Transverse colon (tissue), 4 donors: ENCODE results near the gene IFITM1. TPM values are rescaled to one million over a fixed set of nuclear protein-coding genes. Genes with fewer than 3 reads are reported as not detected.
"Not testable (repeated sequence)": the region's sequence is repeated elsewhere in the genome, so short reads cannot be mapped to it uniquely, and the experiment has no call there.

Experiments
- DNase-seq: peaks from one replicate; pipeline ENCODE4 v3.0.0-alpha.2; 2019
- H3K27ac ChIP-seq, 4 donors: fragments of 200-600 bp; sonication (generic); 2 replicates each; pipeline ENCODE4 v1.5.1; 2016 to 2018; ENCODE audit warnings: inconsistent platforms in 4 of 4
- H3K27me3 ChIP-seq: fragments of 200-600 bp; sonication (generic); 2 replicates; pipeline ENCODE4 v1.5.1; 2017; ENCODE audit warnings: inconsistent platforms
- H3K36me3 ChIP-seq, 4 donors: fragments of 200-600 bp; sonication (generic); 2 replicates each; pipeline ENCODE4 v1.5.1; 2017 to 2019; ENCODE audit warnings: inconsistent platforms in 4 of 4
- H3K4me1 ChIP-seq, 4 donors: fragments of 200-600 bp; sonication (generic); 2 replicates each; pipeline ENCODE4 v1.5.1; 2017 to 2020; ENCODE audit warnings: inconsistent platforms in 4 of 4
- H3K4me3 ChIP-seq, 4 donors: fragments of 200-600 bp; sonication (generic); 1 replicate in 1 of 4; 2 replicates in 3 of 4; pipeline versions ENCODE4 v1.5.1 to v1.6.1; 2017 to 2019; ENCODE audit warnings: inconsistent platforms in 4 of 4
- H3K9me3 ChIP-seq, 2 donors: fragments of 200-600 bp; sonication (generic); 2 replicates each; pipeline ENCODE4 v1.5.1; 2017 to 2019; ENCODE audit warnings: inconsistent platforms in 2 of 2
- EP300 ChIP-seq: sonication (generic); formaldehyde crosslinking; IDR thresholded peaks from one replicate; pipeline ENCODE4 v1.6.1; 2017; ENCODE audit warnings: antibody characterized with exemption, low read depth
- POLR2A ChIP-seq: fragments of 450-650 bp; IDR thresholded peaks from one replicate; pipeline ENCODE4 v1.6.1; 2016; ENCODE audit warnings: antibody characterized with exemption, mild to moderate bottlenecking, moderate library complexity
- POLR2AphosphoS5 ChIP-seq, 3 donors: sonication (generic); formaldehyde crosslinking; IDR thresholded peaks; one replicate each; pipeline ENCODE4 v1.6.1; 2016; ENCODE audit warnings: antibody characterized with exemption in 3 of 3
- WGBS, 2 donors: methylation state at CpG; one replicate each; pipeline ENCODE4 v1.1.5; 2018; ENCODE audit warnings: low coverage in 1 of 2; 5-methylcytosine and 5-hydroxymethylcytosine counted together
- in situ Hi-C, 4 donors: fragments of 200-750 bp; cut with MboI; loops; one replicate each; pipeline versions ENCODE4 v1.15.0 to v1.15.1; 2017; ENCODE audit warnings: low sequenced_read_pairs in 3 of 4, low pct_ligation_motif_present in 1 of 4, low pct_unique_long_range_greater_than_20kb in 1 of 4
- intact Hi-C: fragments of 100-400 bp; cut with DNase I; formaldehyde crosslinking; loops from one replicate; pipeline ENCODE4 v1.15.1; 2023; ENCODE audit warnings: low total_unique reads
- total RNA-seq, 4 donors: library from RNA; depleted of rRNA; stranded (reverse); fragments of >200 nt; gene quantifications; one replicate each; pipeline ENCODE4 v1.1.0, GENCODE V29; 2016
- TF ChIP-seq, protein P1 (sequence below), 5 experiments: fragments of 200-600 bp in 3 of 5; fragments of 450-650 bp in 2 of 5; sonication (generic) in 3 of 5; IDR thresholded peaks; 1 replicate in 2 of 5; 2 replicates in 3 of 5; pipeline ENCODE4 v1.5.1; 2016 to 2017; ENCODE audit warnings: antibody characterized with exemption in 5 of 5, inconsistent platforms in 3 of 5, mild to moderate bottlenecking in 2 of 5, moderate library complexity in 1 of 5

The IFITM1 gene
- total RNA-seq, 4 donors from 2014 or later = 19.9 to 109 (median 60.5) TPM

- Histone ChIP-seq H3K27me3 (no peaks in the 10 kb centered on the region), H3K27ac (no peak overlapping the region), H3K4me1 (peaks cover 13 to 20% (median 18%) of the 10 kb centered on the region in 4 donors), H3K9me3 (no peaks in the 10 kb centered on the region), H3K4me3 (no peak overlapping the region), H3K36me3 (no peaks in the 10 kb centered on the region)
- no peak for DNase-seq
- WGBS, 2 donors = 61 to 81% methylated on average over 17 to 34 of the region's 34 CpGs
- in situ Hi-C loops (no loop called here), intact Hi-C loops (loop anchor here (5.0 kb wide), 1 partner anchor 51 kb away; the partner anchor contains the start of gene IFITM2)
- TF ChIP-seq POLR2A = no peak
- no peak for TF ChIP-seq EP300
- TF ChIP-seq POLR2AphosphoS5 (IDR thresholded peaks at IDR 0.05) = no peak
- TF ChIP-seq, protein P1, sequence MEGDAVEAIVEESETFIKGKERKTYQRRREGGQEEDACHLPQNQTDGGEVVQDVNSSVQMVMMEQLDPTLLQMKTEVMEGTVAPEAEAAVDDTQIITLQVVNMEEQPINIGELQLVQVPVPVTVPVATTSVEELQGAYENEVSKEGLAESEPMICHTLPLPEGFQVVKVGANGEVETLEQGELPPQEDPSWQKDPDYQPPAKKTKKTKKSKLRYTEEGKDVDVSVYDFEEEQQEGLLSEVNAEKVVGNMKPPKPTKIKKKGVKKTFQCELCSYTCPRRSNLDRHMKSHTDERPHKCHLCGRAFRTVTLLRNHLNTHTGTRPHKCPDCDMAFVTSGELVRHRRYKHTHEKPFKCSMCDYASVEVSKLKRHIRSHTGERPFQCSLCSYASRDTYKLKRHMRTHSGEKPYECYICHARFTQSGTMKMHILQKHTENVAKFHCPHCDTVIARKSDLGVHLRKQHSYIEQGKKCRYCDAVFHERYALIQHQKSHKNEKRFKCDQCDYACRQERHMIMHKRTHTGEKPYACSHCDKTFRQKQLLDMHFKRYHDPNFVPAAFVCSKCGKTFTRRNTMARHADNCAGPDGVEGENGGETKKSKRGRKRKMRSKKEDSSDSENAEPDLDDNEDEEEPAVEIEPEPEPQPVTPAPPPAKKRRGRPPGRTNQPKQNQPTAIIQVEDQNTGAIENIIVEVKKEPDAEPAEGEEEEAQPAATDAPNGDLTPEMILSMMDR (IDR thresholded peaks at IDR 0.05) = no peak
These were observed 44.4 kb downstream of the IFITM1 start for GRCh38 chr11:358129-358800.

GRCh38 chr11:359181-359714 lies 45.4 kb downstream of the IFITM1 start:
- in situ Hi-C loops (no loop called here), intact Hi-C loops (loop anchor here (5.0 kb wide), 1 partner anchor 52 kb away; the partner anchor contains the start of gene IFITM2)
- WGBS, 2 donors = 50% methylated on average over 5 of the region's 5 CpGs; no CpG with 5 or more reads in 1 of the 2 donors

DNA sequence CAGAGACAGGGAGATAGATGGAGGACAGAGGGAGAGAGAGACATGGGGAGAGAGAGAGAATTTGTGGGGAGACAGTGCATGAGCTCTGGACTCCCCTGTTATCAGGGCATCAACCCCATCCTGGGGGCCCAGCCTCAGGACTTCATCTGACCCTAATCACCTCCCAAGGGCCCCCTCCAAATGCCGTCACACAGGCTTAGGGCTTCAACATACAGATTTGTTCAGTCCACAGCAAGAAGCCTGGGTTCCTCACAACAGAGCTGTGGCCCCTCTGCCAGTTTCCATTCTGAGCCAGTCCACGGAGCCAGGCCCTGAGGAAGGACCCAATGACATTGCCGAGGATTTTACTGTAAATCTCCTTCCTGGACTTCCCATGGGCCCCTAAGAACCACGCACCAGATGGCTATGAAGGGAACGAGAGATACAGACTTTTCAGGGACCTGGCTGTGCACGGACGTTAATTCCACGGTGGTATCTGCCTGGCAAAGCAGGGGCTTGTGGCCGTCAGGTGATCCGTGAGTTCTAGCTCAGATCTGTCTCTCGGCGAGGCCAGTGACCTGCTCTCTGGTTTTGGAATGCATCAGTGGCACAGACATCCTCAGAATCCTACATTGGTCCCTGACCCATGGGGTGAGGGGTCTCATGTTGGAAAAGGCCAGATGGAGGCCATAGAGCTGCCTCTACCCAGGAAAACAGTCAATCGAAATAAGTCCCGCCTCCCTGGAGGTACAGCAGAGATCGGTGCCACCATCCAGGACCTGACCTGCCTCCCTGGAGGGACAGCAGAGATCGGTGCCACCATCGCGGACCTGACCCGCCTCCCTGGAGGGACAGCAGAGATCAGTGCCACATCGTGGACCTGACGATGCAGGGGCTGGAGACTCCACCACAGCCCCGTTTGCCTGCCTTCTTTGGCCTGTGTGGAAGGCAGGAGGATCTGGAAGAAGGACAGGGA lies 46.8 kb downstream of the IFITM1 start:
- TF ChIP-seq EP300 (no peak), POLR2A (no peak), POLR2AphosphoS5 (IDR thresholded peaks at IDR 0.05) (no peak)
- Histone ChIP-seq H3K9me3 (no peaks in the 10 kb centered on the region), H3K27me3 (peaks cover 3% of the 10 kb centered on the region), H3K4me3 (no peak overlapping the region), H3K4me1 (peaks cover 1 to 2% (median 2%) of the 10 kb centered on the region in 4 donors), H3K27ac (no peak overlapping the region), H3K36me3 (no peaks in the 10 kb centered on the region)
- no peak for DNase-seq
- intact Hi-C loops (no loop called here), in situ Hi-C loops (loop anchor here in 1 of 4 donors (10.0 kb wide), 1 partner anchor 106 kb away; no protein-coding TSS in a partner anchor)
- 84 to 85% methylated on average over 8 to 22 of the region's 22 CpGs for WGBS, 2 donors

More at GRCh38 chr11:359181-359714, 45.4 kb downstream of the IFITM1 start:
- Histone ChIP-seq H3K27ac (no peak overlapping the region), H3K27me3 (no peaks in the 10 kb centered on the region), H3K4me1 (peaks cover 7 to 10% (median 8%) of the 10 kb centered on the region in 4 donors), H3K4me3 (no peak overlapping the region), H3K9me3 (no peaks in the 10 kb centered on the region), H3K36me3 (no peaks in the 10 kb centered on the region)
- no peak for DNase-seq
- no peak for TF ChIP-seq EP300
- no peak for TF ChIP-seq POLR2AphosphoS5 (IDR thresholded peaks at IDR 0.05)
- TF ChIP-seq, protein P1 (IDR thresholded peaks at IDR 0.05) = no peak
- no peak for TF ChIP-seq POLR2A

DNA sequence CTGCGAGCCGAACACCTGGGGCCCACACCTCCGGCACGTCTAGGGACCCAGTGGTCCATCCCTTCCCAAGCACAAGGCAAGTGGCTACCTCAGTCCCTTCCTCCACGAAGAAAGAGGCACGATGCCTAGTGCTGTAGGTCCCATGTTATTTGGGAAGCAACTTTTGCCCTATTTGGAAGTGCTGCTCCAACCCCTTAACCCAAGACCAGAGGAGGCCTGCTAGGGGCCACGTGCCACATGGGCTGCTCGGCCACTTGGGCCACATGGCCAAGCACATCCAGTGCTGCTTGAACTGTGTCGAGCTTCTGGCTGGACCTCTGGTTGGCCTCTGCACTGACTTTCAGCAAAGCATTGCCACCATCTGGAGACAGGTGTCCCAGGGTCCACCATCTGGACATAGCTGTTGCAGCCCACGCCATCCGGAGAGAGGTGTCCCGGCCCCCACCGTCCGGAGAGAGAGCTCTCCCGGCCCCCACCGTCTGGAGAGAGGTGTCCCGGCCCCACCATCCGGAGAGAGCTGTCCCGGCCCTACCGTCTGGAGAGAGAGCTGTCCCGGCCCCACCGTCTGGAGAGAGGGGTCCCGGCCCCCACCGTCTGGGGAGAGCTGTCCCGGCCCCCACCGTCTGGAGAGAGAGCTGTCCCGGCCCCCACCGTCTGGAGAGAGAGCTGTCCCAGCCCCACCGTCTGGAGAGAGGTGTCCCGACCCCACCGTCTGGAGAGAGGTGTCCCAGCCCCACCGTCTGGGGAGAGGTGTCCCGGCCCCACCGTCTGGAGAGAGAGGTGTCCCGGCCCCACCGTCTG lies 49.0 kb downstream of the IFITM1 start:
- H3K27me3 ChIP-seq = peaks cover 23% of the 10 kb centered on the region
- intact Hi-C loops = no loop called here
- H3K9me3 ChIP-seq = no peaks in the 10 kb centered on the region
- no peak for DNase-seq
- 53 to 82% methylated on average over 3 to 27 of the region's 36 CpGs for WGBS, 2 donors
- TF ChIP-seq POLR2A = no peak
- H3K36me3 ChIP-seq = no peaks in the 10 kb centered on the region
- in situ Hi-C loops = loop anchor here in 1 of 4 donors (10.0 kb wide), 1 partner anchor 108 kb away; no protein-coding TSS in a partner anchor
- H3K4me1 ChIP-seq = no peaks in the 10 kb centered on the region
- H3K27ac ChIP-seq = no peak overlapping the region
- H3K4me3 ChIP-seq = no peak overlapping the region

GRCh38 chr11:363443-363805 lies 49.6 kb downstream of the IFITM1 start:
- in situ Hi-C loops = loop anchor here in 1 of 4 donors (10.0 kb wide), 1 partner anchor 109 kb away; no protein-coding TSS in a partner anchor
- WGBS, 2 donors = 85% methylated on average over 17 of the region's 22 CpGs; no CpG with 5 or more reads in 1 of the 2 donors
- H3K36me3 ChIP-seq, DNase-seq, H3K9me3 ChIP-seq, H3K4me3 ChIP-seq, H3K4me1 ChIP-seq, intact Hi-C loops, H3K27ac ChIP-seq: not testable (repeated sequence)
- H3K27me3 ChIP-seq = peaks cover 29% of the 10 kb centered on the region
